Measurements from ENCODE around the gene ARHGAP6.

DNA sequence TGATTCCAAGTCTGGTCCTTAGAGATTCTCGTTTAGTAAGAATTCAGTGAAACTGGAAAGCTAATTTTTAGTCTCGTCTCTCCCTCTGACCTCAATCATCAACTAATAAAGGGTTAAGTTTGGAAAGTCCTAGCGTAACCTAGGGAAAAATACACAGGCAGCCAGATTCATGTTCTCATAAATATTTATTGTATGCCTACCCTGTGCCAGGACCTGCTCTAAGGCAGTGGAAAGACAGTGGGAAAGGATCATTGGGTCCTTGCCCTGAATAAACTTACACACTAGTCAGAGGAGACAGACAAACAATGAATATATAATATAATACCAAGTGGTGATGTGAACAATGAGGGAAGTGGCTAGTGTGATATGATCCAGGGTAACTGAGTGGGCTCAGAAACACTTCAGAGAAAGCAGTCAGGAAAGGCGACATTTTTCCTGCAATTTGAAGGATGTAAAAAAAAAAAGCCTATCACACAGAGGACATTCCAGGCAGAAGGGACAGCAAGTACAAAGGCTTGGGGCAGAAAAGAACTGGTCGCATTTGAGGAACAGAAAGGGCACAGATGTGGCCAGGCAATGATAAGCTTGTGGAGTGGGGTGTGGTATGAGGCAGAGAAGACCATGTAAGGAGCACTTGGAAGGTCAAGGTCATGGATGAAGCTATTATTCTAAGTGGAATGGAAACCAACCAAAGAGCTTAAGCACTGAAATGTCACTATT, 243.8 kb downstream of the ARHGAP6 start:
- TF ChIP-seq, protein P1, sequence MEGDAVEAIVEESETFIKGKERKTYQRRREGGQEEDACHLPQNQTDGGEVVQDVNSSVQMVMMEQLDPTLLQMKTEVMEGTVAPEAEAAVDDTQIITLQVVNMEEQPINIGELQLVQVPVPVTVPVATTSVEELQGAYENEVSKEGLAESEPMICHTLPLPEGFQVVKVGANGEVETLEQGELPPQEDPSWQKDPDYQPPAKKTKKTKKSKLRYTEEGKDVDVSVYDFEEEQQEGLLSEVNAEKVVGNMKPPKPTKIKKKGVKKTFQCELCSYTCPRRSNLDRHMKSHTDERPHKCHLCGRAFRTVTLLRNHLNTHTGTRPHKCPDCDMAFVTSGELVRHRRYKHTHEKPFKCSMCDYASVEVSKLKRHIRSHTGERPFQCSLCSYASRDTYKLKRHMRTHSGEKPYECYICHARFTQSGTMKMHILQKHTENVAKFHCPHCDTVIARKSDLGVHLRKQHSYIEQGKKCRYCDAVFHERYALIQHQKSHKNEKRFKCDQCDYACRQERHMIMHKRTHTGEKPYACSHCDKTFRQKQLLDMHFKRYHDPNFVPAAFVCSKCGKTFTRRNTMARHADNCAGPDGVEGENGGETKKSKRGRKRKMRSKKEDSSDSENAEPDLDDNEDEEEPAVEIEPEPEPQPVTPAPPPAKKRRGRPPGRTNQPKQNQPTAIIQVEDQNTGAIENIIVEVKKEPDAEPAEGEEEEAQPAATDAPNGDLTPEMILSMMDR (IDR thresholded peaks at IDR 0.05): no peak
- TF ChIP-seq POLR2A (IDR thresholded peaks at IDR 0.05): no peak
